HG03196 (cell line): Measurements from ENCODE around the gene FEN1.
A peak's percentile ranks its signal among the peaks of the same experiment; 100 is the strongest.

Experiments used
- ATAC-seq: cut with Tn5 transposase; IDR thresholded peaks from one replicate; pipeline ENCODE4 v1.9.1; 2021; ENCODE audit not compliant: unreplicated experiment

Gene FEN1

DNA sequence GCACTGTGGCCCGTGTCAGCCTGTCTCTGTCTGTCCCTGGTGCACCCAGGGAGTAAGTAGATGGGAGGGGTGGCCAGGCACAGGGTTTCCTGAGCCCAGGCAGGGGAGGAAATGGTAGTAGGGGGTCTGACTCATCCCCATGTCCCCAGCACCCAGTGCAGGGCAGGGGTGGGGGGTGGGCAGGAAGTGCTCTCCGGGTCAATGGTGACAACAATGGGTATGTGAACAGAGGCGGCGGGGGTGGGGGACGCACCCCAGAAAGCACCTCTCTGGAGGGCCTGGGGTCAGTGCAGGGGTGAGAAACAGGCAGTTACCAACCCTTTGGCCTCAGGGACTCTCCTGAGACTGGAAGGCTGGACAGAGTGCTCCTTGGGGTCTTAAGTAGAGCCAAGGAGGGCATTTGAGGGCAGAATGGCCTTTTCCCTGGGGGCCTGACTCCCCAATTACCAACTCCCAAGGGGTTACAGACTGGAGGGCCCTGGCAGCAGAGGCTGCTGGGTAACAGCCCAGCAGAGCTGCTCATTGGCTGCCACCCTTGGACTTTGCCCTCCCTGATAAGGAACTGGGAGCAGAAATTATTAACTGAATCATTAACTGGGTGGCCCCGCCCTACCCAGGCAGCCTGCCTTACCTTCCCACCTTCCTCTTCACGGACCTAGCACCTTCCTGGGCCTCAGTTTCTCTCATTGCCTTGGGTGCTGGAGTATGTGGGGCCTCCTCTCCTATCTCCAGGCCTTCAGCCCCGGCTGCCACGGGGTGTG is 36.1 kb upstream of the FEN1 start:
- peak; percentile 48 for ATAC-seq

DNA sequence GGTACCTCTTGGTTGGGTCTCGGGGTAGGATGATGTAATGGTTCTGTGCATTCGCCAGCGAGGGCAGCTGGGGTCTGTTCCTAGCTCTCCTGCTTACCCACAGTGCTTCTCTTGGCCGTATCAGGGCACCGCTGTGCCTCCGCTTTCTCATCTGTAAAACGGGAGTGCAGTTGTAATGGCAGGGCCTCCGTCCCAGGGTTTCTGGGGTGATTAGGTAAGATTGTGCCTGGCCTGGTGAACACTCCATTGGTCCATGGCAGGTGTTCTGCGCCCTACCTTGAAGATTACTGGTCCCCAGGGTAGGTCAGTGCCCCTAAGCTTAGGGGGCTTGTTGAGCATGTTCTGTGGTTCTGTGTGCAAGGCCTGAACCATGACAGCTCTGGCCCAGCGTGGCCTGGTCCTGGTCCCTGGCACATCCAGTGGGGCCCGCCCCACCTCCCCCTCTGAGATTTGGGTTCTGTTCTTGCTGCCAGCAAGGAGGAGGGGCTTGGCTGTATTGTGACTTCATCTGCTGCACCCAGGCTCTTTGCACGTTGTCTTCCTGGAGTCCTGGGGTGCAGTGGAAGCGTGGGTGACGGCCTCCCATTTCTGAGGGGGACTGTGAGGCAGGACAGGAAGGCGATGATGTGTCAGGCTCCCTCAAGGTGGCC is 35.4 kb upstream of the FEN1 start:
- ATAC-seq = no peak

DNA sequence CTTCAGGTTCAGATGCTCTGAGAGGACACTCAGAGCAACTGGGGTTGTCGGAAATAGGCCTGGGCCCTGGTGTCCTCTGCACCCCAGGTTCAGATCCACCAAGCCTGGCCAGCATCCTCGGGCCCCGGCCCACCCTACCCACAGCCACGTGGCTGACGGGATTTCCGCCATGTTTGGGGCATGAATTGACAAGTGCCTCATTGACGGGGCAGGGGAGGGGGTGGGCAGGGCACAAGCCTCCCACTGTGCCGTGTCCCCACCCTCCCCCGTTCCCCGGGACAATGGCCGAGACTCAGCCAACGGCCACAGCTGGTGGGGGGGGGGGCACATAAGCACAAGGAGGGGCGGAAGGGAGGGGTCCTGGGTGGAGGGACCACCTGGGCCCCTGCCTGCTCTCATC is 31.8 kb upstream of the FEN1 start:
- no peak for ATAC-seq

DNA sequence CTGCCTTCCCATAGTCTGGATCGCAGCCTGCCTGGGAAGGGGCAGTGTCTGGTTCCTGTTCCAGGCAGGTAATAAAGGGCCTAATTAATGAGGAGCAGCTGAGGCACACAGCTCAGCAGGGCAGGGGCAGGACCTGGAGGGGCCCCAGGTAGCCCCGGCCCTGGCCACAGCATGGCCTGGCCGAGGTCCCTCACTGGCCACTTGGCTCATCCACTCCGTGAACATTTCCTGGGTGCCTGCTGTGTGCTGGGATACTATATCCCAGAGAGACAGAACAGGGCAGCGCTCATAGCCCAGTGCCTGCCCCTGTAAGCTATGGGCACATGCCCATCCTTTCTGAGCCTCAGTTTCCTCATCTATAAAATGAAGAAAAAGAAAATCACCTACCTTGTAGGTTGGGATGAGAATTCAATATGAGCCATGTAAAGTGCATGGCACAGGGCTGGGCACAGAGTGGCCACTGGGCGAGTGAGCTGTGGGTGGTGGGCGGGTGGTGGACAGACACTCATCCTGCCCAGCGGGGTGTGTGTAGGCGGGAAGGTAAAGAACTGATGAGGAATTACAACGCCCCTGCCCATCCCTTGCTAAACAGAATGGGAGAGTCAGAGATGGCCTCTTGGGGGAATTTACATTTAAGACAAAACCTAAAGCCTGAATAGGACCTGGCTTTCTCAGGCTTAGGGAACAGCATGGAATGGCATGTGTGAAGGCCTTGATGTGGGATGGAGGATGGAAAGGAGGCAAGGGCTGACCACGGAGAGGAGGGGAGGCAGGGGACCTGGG is 31.1 kb upstream of the FEN1 start:
- no peak for ATAC-seq

DNA sequence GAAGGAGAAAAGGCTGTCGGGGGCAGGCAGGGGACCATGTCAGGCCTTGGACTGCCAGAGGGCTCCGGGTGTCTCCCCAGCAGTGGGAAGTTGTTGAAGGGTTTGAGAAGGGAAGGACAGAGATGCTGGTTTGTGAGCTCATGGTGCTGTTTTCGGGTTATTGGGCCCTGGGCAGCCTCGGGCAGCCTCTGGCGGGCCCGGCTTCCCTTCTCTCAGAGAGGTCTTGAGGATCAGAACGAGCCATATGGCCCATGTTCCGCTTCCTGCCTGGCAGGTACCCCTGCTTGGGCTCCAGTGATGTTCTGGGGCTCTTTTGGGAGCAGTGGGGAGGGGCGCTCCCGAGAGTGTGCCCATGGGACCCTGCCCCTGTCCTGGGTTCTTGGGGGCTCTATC is 30.5 kb upstream of the FEN1 start:
- ATAC-seq = no peak

DNA sequence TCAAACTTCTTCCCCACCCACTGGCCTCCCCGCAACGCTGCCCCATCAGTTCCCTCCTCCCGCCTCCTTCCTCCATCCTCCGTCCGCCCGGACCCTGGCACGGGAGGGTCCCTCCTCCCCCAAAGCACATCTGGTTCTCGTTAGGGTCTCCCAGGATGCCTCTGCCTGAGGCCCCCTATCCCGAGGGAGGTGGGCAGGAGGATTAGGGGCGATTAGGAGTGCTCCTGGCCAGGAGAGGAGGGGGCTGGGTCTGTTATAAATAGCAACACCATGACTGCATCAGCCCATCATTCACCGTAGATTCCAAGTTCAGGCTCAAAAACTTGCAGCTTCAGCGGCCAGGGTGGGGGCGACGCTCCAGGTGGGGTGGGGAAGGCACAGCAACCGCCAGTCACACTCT is 29.9 kb upstream of the FEN1 start:
- no peak for ATAC-seq

DNA sequence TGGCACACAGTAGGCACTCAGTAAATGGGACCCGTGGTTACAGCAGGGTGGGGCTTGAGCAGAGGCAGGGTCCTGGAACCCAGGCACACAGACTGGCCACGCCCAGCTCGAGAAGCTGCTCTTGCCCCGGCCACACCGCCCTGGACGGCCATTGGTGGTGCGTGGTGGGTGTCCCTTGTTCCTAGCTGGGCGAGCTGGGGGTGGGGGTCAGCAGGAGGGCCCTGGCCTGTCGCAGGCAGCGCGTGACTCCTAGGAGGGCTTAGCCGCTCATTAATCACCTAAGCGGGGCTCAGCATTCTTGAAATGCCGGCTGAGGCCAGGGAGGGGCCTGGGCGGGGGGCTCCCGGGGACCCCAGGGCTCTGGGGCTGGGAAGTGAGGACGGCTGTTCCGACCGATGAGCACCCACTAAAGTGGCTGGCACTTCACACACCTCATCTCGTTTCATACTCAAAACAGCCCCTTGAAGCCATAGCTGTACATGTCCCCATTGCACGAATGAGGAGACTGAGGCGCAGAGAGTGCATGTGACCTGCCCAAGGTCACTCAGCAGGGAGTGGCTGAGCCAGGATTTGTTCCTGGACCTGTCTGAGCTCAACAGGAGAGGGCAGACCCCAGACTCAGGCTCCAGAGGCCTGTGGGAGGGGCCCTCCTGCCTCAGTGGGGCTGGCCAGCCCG is 28.6 kb upstream of the FEN1 start:
- no peak for ATAC-seq

DNA sequence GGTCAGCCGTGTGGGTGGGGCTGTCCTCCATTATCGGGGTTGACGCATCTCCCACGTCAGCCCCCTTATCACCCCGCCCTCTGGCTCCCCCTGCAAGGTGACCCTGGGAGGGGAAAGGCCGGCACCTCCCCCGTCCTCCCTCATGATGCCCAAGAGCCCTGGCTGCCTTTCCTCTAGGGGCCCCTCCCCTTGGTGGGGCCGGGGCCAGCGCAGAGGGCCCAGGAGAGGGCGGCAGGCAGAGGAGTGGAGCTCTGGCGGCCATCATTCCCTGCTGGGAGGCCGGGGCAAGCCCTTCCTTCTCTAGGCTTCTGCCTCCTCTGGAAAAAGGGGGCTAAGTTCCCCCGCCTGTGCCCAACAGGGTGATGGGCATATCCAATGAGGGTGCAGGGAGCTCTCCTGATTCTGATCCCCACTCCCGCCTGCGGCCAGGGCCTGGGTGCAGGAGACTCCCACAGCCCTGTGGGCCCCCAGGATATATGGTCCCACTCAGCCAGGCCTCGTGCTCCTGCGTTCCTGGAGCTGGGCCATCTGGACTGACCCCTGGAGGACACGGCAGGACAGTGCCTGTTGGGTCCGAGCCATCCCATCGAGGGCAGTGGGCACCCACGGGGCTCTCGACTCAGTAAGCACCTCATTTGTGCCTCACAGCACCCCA is 28.0 kb upstream of the FEN1 start:
- ATAC-seq = no peak

DNA sequence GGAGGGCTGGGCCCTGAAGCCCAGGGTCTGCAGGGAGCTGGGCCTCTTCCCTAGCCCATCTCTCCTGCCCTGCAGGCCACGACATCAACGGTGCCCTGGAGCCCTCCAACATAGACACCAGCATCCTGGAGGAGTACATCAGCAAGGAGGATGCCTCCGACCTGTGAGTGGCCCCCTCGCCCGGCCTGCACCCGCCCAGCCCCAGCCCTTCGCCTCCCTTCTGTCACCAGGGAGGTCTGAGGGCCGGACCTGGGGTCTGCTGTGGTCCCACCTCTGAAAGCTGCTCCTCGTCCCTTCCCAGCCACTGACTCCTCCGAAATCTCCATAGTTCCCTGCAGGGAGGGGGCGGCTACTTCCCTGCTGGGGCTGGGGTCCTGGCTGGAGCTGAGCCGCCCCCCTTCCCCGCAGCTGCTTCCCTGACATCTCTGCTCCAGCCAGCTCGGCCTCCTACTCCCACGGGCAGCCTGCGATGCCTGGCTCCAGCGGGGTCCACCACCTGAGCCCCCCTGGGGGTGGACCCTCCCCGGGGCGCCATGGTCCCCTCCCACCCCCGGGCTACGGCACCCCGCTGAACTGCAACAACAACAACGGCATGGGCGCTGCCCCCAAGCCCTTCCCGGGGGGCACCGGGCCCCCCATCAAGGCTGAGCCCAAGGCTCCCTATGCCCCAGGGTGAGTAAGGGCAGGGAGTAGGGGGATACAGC is 27.0 kb upstream of the FEN1 start:
- ATAC-seq = no peak

DNA sequence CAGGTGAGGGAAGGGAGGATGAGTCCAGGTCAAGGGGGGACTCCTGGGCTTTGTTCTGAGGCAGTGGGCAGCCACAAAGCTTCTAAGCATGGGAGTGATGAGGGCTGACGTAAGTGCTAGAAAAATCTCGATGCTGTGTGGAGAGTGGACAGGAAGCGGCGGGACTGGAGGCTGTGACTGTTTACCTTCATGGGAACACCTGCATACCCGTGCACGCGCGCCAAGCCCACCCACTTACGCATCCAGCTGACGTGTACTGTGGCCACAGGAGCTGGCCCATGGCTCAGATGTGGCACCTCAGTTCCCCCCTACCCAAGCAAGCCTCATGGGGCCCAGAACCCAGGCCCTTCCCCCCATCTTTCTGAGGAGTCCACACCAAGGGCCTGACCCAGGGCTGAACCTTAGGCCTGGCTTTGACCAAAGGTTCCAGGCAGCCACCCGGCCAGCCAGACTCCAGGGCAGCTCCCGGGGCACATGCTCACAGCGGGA is 26.3 kb upstream of the FEN1 start:
- ATAC-seq = no peak

DNA sequence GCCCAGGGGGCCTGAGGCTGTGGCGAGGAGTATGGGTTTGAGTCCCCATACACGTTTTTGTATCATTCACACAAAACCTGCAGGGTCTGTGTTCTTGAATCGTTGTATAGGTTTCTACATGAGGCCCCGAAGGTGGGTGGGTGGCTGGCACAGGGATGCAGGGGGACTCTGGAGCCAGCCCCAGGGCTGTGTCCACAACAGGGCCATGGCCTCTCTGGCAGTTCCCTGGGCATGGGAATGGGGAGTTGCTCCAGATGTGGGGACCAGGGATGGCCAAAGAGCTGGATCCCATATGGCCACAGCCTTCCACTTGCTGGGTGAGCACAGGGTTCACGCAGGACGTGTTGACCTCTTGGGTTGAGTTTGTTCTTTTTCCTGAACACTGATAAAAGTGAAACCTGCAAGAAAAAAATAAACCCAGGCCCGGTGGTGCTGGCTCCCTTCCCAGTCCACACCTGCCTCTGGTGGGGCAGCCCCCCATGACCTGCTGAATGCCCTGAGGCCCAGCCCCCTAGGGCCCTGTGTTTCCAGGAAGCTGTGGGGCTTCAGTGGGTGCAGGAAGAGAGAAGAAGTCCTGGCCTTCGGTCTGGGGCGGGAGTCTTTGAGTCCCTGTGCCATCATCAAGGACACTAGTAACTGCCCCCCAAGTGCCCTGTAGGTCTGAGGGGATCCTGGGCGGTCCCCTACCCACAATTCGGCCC is 24.2 kb upstream of the FEN1 start:
- no peak for ATAC-seq

DNA sequence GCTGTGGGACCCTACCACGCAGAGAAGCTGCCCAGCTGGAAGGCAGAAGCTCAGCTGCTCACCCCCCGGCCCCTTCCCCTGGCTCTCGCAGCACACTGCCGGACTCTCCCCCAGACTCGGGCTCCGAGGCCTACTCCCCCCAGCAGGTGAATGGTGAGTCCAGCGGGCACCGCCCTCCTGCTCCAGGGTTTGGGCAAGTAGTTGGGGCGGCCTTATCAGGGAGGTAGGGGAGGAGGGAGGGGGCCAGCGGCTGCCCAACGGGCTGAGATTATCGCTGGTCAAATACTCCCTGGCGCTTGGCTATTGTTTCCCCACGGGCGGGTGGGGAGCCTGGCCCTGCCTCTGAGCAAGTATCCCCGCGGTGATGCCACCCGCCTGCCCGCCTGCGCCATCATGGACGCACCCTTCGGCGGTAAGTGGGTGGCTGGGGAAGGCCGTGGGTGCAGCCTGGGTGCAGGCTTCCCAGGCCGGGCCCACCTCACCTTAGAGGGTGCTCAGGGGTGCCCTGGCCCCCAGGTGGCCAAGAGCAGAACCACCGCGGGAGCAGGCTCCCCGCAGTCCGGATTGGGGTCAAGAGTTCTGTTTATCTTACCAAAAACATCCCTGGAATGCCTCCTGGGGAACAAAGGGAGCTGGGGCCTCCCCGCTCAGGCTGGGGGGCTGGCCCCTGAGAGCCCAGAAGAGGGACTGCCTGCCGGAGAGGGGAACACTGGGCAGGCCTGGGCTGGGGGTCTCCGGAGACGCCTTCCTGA is 23.4 kb upstream of the FEN1 start:
- ATAC-seq = no peak

DNA sequence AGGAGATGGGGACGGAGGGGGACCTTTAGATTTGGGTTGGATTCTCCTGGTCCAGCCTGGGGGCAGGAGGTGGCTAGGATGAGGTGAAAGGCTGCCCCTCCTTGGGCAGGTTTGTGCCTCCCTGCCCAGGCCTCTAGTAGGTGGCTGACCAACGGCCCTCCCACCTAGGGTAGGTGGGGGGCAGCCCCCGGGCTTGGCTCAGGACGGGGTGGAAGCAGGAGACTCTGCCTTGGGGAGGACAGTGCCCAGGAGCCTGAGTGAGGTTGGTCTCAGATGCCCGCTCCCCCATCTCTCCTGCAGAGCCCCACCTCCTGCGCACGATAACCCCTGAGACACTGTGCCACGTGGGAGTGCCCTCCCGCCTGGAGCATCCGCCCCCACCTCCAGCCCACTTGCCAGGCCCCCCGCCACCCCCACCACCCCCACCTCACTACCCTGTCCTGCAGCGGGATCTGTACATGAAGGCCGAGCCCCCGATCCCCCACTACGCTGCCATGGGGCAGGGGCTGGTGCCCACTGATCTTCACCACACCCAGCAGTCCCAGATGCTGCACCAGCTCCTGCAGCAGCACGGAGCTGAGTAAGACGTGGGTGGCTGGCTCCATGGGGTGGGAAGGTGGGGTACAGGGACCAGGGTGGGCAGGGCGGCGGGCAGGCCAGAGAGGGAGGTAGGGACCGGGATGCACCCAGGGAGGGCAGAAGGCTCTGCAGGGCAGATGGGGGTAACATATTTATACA is 22.6 kb upstream of the FEN1 start:
- no peak for ATAC-seq

DNA sequence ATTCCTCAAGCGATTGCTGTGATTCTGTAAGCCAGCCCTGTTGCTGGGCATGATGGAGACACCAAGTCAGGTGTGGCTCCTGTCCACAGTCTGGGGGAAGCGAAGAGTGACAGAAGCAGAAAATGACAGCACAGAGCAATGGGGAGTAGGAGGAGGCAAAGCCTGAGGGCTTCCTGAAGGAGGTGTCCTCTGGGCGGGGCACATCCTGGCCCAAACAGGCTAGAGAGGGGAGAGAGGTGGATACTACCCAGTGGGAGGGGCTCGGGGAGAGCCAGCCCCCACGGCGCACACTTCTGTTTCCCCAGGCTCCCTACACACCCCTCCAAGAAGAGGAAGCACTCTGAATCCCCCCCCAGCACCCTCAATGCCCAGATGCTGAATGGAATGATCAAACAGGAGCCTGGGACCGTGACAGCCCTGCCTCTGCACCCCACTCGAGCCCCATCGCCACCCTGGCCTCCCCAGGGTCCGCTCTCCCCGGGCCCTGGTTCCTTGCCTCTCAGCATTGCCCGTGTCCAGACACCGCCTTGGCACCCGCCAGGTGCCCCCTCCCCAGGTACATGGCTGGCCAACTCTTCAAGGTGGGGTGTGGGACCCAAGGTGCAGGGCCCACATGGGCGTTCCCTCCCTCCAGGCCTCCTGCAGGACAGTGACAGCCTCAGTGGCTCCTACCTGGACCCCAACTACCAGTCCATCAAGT is 21.4 kb upstream of the FEN1 start:
- no peak for ATAC-seq

DNA sequence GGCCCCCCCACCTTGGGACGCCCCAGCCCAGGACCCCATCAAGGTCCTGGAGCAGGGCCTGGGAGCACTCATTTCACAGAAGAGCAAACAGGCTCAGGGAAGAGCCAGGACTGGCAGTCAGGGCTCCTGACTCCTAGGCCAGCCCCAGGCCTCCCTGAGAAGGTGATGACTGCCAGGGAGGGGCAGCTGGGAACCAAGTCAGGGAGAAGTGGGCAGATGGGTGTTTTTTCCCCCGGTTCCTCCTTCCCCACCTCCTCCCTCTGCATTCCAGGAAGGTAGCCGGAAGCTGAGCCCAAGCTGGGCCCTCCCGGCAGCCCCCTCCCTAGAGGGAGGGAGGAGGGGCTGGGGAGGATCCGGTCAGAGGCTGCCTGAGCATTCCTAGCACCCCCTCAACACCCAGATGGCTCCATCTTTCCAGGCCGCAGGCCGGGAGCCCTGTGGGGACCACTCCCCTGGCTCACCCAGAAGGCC is 20.7 kb upstream of the FEN1 start:
- ATAC-seq = no peak

DNA sequence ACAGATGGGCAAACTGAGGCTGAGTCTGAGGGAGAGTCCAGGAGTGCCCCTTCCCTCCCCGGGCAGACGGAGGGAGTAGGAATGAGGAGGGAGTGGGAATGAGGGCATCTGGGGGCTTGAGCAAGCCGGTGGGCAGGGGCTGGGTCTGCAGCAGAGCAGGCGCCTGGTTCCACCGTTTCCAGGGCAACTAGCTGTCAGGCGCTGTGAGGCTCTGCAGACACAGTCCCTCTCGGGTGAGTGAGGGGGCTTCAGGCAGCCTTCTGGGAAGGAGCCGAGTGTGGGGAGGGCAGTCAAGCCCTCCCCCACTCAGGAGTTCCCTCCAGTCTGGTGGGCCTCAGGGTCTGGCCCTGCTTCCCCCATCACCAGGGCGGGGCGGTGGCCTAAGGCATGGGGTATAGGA is 19.4 kb upstream of the FEN1 start:
- no peak for ATAC-seq

DNA sequence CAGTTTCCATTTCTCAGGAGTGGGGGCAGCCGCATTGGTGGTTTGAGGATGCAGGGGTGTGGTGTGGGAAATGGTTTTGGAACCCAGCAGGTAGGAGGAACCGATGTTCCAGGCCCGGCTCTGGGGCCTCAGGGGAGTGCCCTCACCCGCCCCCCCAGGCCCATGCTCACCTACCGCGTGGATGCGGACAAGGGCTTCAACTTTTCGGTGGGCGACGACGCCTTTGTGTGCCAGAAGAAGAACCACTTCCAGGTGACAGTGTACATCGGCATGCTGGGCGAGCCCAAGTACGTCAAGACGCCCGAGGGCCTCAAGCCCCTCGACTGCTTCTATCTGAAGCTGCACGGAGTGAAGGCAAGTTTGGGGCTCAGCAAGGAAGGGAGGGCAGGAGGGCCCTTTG is 18.9 kb upstream of the FEN1 start:
- ATAC-seq = no peak

DNA sequence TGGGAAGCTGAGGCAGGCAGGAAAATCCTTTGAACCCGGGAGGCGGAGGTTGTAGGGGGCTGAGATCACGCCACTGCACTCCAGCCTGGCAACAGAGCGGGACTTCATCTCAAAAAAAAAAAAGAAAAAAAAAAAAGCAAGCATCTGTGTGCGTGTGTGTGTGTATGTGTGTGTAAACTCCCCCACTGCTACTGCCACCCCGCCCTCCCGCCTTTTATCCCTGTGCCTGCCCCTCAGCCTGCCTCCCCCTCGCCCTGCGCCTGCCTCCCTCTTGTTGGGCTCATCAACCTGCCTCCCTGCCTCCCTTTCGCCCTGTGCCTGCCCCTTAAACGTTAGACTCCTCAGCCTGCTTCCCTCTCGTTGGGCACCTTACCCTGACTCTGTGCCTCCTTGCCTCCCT is 18.3 kb upstream of the FEN1 start:
- no peak for ATAC-seq
